HL-60 (cell line): Measurements from ENCODE around the gene SHC2.

Source experiments
- DNase-seq, 2 experiments: peaks; one replicate each; pipeline ENCODE4 v3.0.0-alpha.2; 2010 to 2020; ENCODE audit warnings: low read depth in 1 of 2, low spot score in 1 of 2
- H3K27ac ChIP-seq: fragments of 250-450 bp; sonication (Bioruptor Pico); replicated peaks from 2 replicates; pipeline ENCODE4 v1.5.1; 2020; ENCODE audit warnings: mild to moderate bottlenecking, moderate library complexity
- H3K27me3 ChIP-seq: fragments of 250-450 bp; sonication (Bioruptor Pico); 2 replicates; pipeline ENCODE4 v1.5.1; 2021; ENCODE audit warnings: mild to moderate bottlenecking, moderate library complexity; ENCODE audit not compliant: insufficient read depth, poor library complexity, severe bottlenecking
- H3K4me3 ChIP-seq: replicated peaks from 2 replicates; pipeline ENCODE4 v1.5.1; 2011; ENCODE audit warnings: mild to moderate bottlenecking, control low read depth, low read length; ENCODE audit not compliant: insufficient read depth
- CTCF ChIP-seq: IDR thresholded peaks from one replicate; pipeline ENCODE4 v1.5.1; 2011; ENCODE audit warnings: low read length, control low read depth, inconsistent platforms; ENCODE audit not compliant: insufficient read depth
- GABPA ChIP-seq: IDR thresholded peaks from 2 replicates; pipeline ENCODE4 v1.6.1; 2012; ENCODE audit warnings: low read depth
- POLR2AphosphoS5 ChIP-seq: IDR thresholded peaks from 2 replicates; pipeline ENCODE4 v1.6.1; 2012; ENCODE audit warnings: low read depth
- REST ChIP-seq: IDR thresholded peaks from 2 replicates; pipeline ENCODE4 v1.6.1; 2012; ENCODE audit warnings: low read depth; ENCODE audit not compliant: insufficient replicate concordance
- SPI1 ChIP-seq: IDR thresholded peaks from 2 replicates; pipeline ENCODE4 v1.6.1; 2012; ENCODE audit warnings: low read depth, mild to moderate bottlenecking, borderline replicate concordance

The SHC2 gene

GRCh38 chr19:406135-406781 lies 54.6 kb downstream of the SHC2 start:
- TF ChIP-seq GABPA (no peak), CTCF (no peak), SPI1 (no peak)
- Histone ChIP-seq H3K4me3 (no peak overlapping the region), H3K27ac (no peak overlapping the region), H3K27me3 (peaks cover 21% of the 10 kb centered on the region)
- DNase-seq: no peak

- Histone ChIP-seq H3K27me3 (peaks cover 21% of the 10 kb centered on the region), H3K27ac (no peak overlapping the region), H3K4me3 (no peak overlapping the region)
- TF ChIP-seq REST (no peak), GABPA (no peak), CTCF (no peak), POLR2AphosphoS5 (no peak), SPI1 (no peak)
- no peak for DNase-seq
These were observed 55.5 kb downstream of the SHC2 start for GRCh38 chr19:405121-405965.

- no peak for DNase-seq
These were observed 57.4 kb downstream of the SHC2 start for GRCh38 chr19:403221-404027.

More at GRCh38 chr19:403221-404027, 57.4 kb downstream of the SHC2 start:
- no peak for TF ChIP-seq SPI1
- no peak for TF ChIP-seq GABPA
- no peak for TF ChIP-seq CTCF
- TF ChIP-seq POLR2AphosphoS5: no peak
- TF ChIP-seq REST: no peak
- Histone ChIP-seq H3K27me3 (peaks cover 8% of the 10 kb centered on the region), H3K27ac (no peak overlapping the region), H3K4me3 (no peak overlapping the region)
